PFSK-1 (cell line): ENCODE measurements around the gene CAPRIN2.

Source experiments
- POLR2AphosphoS5 ChIP-seq: IDR thresholded peaks from 2 replicates; pipeline ENCODE4 v1.6.1; 2012; ENCODE audit warnings: low read depth, mild to moderate bottlenecking, control low read depth, low read length, moderate library complexity
- SIN3A ChIP-seq: IDR thresholded peaks from 2 replicates; pipeline ENCODE4 v1.6.1; 2012; ENCODE audit warnings: mild to moderate bottlenecking, low read length, moderate library complexity, borderline replicate concordance; ENCODE audit not compliant: insufficient read depth
- TAF1 ChIP-seq: IDR thresholded peaks from 2 replicates; pipeline ENCODE4 v1.6.1; 2012; ENCODE audit warnings: low read length, control low read depth, borderline replicate concordance; ENCODE audit not compliant: insufficient read depth
- TF ChIP-seq, protein P1 (sequence below), 2 experiments: IDR thresholded peaks; 2 replicates each; pipeline versions ENCODE4 v1.6.1 to v1.8.0; 2011 to 2012; ENCODE audit warnings: low read depth in 2 of 2, low read length in 2 of 2, control low read depth in 1 of 2, inconsistent platforms in 1 of 2, mild to moderate bottlenecking in 1 of 2, moderate library complexity in 1 of 2; ENCODE audit not compliant: insufficient read depth in 1 of 2

DNA sequence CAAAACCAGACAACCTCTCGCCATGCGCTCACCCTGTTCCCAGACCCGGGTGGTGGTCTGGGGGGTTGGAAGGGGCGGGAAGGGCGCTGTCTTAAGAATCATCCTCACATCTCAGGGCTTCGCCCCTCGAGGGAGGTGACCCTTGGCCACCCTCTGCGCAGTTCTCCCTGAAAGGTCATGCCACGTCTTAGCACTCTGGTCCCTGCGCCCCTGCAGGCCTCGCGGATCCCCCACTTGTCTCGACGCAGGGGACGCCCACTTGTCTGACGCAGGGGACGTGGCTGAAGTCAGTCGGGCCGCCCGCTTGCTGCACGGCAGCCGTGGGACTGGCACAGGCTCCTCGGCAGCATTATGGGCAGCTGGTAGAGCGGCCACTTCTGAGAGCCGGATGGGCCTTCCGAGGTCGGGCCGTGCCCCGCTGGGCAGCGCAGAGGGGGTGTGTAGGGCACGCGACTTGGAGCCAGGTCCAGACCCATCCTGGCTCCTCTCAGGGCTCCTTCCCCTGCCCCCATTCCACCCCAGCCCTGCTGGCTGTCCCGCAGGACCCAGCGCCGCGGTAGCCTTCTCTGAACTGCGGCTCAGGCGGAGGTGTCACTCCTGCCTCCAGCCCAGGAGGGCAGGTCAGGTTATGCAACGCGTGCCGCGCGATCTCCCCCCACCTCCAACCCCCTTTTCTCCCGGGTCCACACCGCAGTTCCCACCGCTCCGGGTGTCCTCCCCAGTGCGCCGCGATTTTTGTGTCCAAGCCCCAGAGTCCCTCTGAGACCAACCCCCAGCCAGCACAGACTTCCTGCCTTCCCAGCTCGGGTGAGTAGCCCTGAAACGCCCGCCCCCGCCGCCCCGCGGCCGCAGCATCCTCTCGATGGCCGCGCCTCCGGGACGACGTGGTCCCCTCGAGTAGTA is 40.9 kb upstream of the CAPRIN2 start:
- no peak for TF ChIP-seq POLR2AphosphoS5
- no peak for TF ChIP-seq SIN3A
- TF ChIP-seq, protein P1, sequence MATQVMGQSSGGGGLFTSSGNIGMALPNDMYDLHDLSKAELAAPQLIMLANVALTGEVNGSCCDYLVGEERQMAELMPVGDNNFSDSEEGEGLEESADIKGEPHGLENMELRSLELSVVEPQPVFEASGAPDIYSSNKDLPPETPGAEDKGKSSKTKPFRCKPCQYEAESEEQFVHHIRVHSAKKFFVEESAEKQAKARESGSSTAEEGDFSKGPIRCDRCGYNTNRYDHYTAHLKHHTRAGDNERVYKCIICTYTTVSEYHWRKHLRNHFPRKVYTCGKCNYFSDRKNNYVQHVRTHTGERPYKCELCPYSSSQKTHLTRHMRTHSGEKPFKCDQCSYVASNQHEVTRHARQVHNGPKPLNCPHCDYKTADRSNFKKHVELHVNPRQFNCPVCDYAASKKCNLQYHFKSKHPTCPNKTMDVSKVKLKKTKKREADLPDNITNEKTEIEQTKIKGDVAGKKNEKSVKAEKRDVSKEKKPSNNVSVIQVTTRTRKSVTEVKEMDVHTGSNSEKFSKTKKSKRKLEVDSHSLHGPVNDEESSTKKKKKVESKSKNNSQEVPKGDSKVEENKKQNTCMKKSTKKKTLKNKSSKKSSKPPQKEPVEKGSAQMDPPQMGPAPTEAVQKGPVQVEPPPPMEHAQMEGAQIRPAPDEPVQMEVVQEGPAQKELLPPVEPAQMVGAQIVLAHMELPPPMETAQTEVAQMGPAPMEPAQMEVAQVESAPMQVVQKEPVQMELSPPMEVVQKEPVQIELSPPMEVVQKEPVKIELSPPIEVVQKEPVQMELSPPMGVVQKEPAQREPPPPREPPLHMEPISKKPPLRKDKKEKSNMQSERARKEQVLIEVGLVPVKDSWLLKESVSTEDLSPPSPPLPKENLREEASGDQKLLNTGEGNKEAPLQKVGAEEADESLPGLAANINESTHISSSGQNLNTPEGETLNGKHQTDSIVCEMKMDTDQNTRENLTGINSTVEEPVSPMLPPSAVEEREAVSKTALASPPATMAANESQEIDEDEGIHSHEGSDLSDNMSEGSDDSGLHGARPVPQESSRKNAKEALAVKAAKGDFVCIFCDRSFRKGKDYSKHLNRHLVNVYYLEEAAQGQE (IDR thresholded peaks at IDR 0.05; ENCODE audit: insufficient read depth in 1 of 2, low read depth in 2 of 2, low read length in 2 of 2) = no peak
- TF ChIP-seq TAF1 = no peak
